Progenitor cell of endocrine pancreas (in vitro differentiated cells): ENCODE data around the gene PCCB. TPM values are rescaled to one million over a fixed set of nuclear protein-coding genes. Genes with fewer than 3 reads are reported as not detected.

ENCODE experiments used
- DNase-seq: peaks from one replicate; pipeline ENCODE4 v3.0.0; 2021; ENCODE audit warnings: low spot score; ENCODE audit not compliant: unreplicated experiment
- H3K27ac Mint-ChIP-seq: 2 replicates; pipeline ENCODE4 v1.8.0; 2021; ENCODE audit warnings: mild to moderate bottlenecking, moderate library complexity, mixed read lengths
- H3K27me3 Mint-ChIP-seq: 2 replicates; pipeline ENCODE4 v1.8.0; 2021; ENCODE audit warnings: mixed read lengths
- H3K36me3 Mint-ChIP-seq: 2 replicates; pipeline ENCODE4 v1.8.0; 2022; ENCODE audit warnings: mixed read lengths; ENCODE audit not compliant: insufficient read depth
- H3K4me1 Mint-ChIP-seq: 2 replicates; pipeline ENCODE4 v1.8.0; 2021; ENCODE audit warnings: low read depth, mixed read lengths
- H3K4me3 Mint-ChIP-seq: 2 replicates; pipeline ENCODE4 v1.8.0; 2021; ENCODE audit warnings: low read depth, mild to moderate bottlenecking, moderate library complexity, mixed read lengths
- H3K9me3 Mint-ChIP-seq: 2 replicates; pipeline ENCODE4 v1.8.0; 2021; ENCODE audit warnings: low read depth, mixed read lengths
- total RNA-seq: library from RNA; stranded (reverse); gene quantifications from 2 replicates; pipeline ENCODE4 v1.2.1, GENCODE V29; 2021
- TF ChIP-seq, protein P1 (sequence below): fragments of 200-600 bp; sonication (generic); IDR thresholded peaks from one replicate; pipeline ENCODE4 v1.5.0; 2021; ENCODE audit warnings: antibody characterized with exemption, mild to moderate bottlenecking; ENCODE audit not compliant: unreplicated experiment

PCCB gene
- total RNA-seq, 1 donor from 2014 or later = 37.4 TPM

DNA sequence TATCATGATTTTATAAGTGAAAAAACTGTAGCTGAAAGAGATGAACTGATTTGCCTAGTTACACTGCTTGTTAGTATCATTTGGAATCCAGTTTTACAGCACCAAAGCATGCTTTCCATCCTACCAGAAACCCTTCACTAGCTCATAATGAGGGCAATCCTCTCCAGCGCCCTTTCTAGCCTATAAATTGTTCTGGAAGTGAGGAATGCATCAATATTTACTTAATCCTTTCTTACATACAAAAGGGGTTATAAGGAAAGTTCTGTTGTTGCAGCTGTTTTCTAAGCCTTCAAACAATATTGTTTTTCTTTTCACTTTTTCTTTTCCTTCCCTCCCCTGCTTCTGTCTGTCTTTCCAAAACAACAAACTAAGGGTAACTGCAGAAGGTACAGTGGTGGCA is 11.0 kb upstream of the PCCB start:
- no peaks in the 10 kb centered on the region for H3K36me3 Mint-ChIP-seq
- peaks cover 3% of the 10 kb centered on the region for H3K27me3 Mint-ChIP-seq
- no peak overlapping the region for H3K4me3 Mint-ChIP-seq
- no peak overlapping the region for H3K27ac Mint-ChIP-seq
- H3K4me1 Mint-ChIP-seq = peaks cover 7% of the 10 kb centered on the region
- no peak for DNase-seq
- TF ChIP-seq, protein P1, sequence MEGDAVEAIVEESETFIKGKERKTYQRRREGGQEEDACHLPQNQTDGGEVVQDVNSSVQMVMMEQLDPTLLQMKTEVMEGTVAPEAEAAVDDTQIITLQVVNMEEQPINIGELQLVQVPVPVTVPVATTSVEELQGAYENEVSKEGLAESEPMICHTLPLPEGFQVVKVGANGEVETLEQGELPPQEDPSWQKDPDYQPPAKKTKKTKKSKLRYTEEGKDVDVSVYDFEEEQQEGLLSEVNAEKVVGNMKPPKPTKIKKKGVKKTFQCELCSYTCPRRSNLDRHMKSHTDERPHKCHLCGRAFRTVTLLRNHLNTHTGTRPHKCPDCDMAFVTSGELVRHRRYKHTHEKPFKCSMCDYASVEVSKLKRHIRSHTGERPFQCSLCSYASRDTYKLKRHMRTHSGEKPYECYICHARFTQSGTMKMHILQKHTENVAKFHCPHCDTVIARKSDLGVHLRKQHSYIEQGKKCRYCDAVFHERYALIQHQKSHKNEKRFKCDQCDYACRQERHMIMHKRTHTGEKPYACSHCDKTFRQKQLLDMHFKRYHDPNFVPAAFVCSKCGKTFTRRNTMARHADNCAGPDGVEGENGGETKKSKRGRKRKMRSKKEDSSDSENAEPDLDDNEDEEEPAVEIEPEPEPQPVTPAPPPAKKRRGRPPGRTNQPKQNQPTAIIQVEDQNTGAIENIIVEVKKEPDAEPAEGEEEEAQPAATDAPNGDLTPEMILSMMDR = no peak
- H3K9me3 Mint-ChIP-seq = no peaks in the 10 kb centered on the region

DNA sequence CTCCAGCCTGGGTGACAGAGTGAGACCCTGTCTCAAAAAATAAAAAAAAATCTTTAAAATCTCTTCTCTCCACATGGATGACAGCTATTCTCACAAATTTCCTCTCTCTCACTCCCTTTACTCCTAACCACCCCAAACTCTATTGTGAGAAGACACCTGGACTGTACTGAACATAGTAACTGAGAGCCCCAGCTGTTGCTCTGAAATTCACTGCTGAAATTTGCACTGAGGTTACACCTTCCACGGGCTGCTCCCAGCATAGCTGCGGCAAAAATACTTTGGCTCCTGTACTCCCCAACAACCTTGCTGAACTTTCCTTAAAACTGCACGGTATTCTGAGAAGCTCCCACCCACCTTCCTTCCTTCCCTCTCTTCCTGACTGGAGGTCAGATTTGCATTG is 4.4 kb upstream of the PCCB start:
- no peaks in the 10 kb centered on the region for H3K36me3 Mint-ChIP-seq
- H3K4me1 Mint-ChIP-seq = peaks cover 3% of the 10 kb centered on the region
- H3K4me3 Mint-ChIP-seq = no peak overlapping the region
- H3K9me3 Mint-ChIP-seq = no peaks in the 10 kb centered on the region
- TF ChIP-seq, protein P1 = no peak
- H3K27me3 Mint-ChIP-seq = peaks cover 3% of the 10 kb centered on the region
- DNase-seq = no peak
- peak overlapping the region; percentile 68 for H3K27ac Mint-ChIP-seq

DNA sequence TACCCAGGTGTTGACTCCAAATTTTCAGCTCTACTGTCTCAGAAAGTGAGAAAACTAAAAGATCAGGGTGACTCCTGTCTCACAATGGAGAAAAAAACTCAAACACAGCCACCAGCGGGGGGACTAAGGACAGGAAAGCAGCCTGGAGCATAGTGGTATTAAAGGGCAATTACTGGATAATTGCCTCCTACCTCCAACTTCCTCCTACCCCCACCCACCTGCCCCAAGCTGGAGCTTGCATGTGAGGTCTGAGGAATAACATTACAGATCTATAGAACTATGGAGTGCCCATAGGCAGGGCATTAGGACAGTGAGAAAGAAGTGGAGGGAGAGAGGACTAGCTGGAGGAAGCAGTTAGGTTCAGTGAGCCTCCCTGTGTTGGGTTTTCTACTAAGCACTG is 2.7 kb upstream of the PCCB start:
- H3K36me3 Mint-ChIP-seq = no peaks in the 10 kb centered on the region
- TF ChIP-seq, protein P1 = no peak
- H3K9me3 Mint-ChIP-seq = no peaks in the 10 kb centered on the region
- no peak overlapping the region for H3K4me3 Mint-ChIP-seq
- DNase-seq = no peak
- peaks cover 13% of the 10 kb centered on the region for H3K4me1 Mint-ChIP-seq
- H3K27ac Mint-ChIP-seq = no peak overlapping the region
- peaks cover 3% of the 10 kb centered on the region for H3K27me3 Mint-ChIP-seq

DNA sequence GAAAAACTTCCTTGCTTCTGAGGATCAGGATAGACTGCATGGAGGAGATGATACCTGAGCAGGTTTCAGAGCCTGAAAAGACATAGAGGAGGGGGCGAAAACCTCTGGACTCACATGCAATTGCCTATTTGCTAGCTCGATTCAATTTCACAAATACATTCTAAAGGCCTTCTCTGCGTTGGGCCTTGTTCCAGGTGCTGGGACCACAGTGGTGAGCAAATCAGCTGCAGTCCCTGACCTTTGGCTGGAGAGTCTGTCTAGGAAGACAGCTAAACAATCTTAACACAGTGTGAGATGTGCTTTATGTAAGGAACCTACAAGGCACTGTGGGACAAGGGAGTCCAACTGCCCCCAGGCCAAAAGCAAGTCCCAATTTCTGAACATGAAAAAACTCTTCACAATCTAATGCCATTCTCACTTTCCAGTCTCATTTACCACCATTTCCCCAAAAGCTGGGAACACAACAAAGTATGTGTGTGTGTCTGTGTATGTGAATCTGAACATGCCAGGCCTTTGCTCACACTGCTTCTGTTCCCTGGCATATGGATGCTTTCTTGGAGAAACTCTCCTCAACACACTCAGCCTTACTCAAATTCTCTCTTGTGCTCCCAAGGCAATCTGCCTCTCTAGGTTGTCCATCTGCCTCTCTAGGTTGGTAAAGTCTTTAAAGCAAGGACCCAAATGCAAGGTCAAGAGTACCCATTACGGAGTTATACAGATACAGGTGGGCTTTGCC is 2.1 kb upstream of the PCCB start:
- H3K27ac Mint-ChIP-seq = no peak overlapping the region
- H3K9me3 Mint-ChIP-seq = no peaks in the 10 kb centered on the region
- no peak overlapping the region for H3K4me3 Mint-ChIP-seq
- peaks cover 3% of the 10 kb centered on the region for H3K27me3 Mint-ChIP-seq
- H3K36me3 Mint-ChIP-seq = no peaks in the 10 kb centered on the region
- no peak for DNase-seq
- TF ChIP-seq, protein P1 = no peak
- H3K4me1 Mint-ChIP-seq = peaks cover 13% of the 10 kb centered on the region

DNA sequence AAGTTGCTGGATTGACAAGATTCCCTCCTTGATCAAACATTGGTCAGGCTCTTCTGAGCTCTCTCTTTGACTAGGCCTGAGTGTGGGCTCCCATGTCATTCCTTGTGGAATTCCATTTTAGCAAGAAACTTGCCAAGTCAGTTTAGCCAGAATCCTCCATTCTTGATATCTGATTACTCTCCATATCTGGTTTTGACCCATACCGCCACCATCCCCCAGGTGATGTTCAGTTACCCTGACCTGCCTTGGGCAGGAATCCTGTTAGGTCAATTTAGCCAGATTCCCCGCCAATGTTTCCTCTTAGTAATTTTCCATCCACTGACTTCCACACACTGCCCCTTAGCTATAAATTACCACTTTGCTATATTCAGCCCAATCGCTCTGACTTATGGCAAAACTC is 1.0 kb upstream of the PCCB start:
- peaks cover 1% of the 10 kb centered on the region for H3K36me3 Mint-ChIP-seq
- peaks cover 13% of the 10 kb centered on the region for H3K4me1 Mint-ChIP-seq
- TF ChIP-seq, protein P1 = no peak
- H3K27ac Mint-ChIP-seq = no peak overlapping the region
- peak overlapping the region; percentile 47 for H3K4me3 Mint-ChIP-seq
- no peak for DNase-seq
- no peaks in the 10 kb centered on the region for H3K27me3 Mint-ChIP-seq
- no peaks in the 10 kb centered on the region for H3K9me3 Mint-ChIP-seq
